Naive thymus-derived CD4-positive, alpha-beta T cell (primary cell): ENCODE results near the gene HAO2. TPM values are rescaled to one million over a fixed set of nuclear protein-coding genes. Genes with fewer than 3 reads are reported as not detected.

ENCODE experiments used
- ATAC-seq: fragments of 150-1000 bp; cut with Tn5 transposase; 2 replicates; pipeline ENCODE4 v1.10.0; 2021; ENCODE audit warnings: mild to moderate bottlenecking, moderate library complexity
- CTCF ChIA-PET: fragments of 350-600 bp; sonication (Branson Sonifier 250); formaldehyde crosslinking; loops from one replicate; lab custom pipeline; 2021; ENCODE audit warnings: antibody characterized with exemption; lab: Charles Lee
- POLR2A ChIA-PET: fragments of 350-600 bp; sonication (Branson Sonifier 250); formaldehyde crosslinking; loops from one replicate; lab custom pipeline; 2021; ENCODE audit warnings: antibody characterized with exemption, inconsistent platforms; lab: Charles Lee
- DNase-seq, 9 donors: peaks; one replicate each; pipeline versions ENCODE4 v3.0.0 to v3.0.0-alpha.2; 2020 to 2022; ENCODE audit warnings: mixed read lengths in 1 of 9
- H3K27ac ChIP-seq: one replicate; pipeline ENCODE4 v1.7.0; 2013; ENCODE audit warnings: mild to moderate bottlenecking, low read depth, low read length, moderate library complexity
- H3K27me3 ChIP-seq, 2 donors: one replicate each; pipeline ENCODE4 v1.7.0; 2013; ENCODE audit warnings: low read length in 2 of 2, mild to moderate bottlenecking in 2 of 2, moderate library complexity in 2 of 2; ENCODE audit not compliant: control insufficient read depth in 2 of 2, insufficient read depth in 2 of 2
- H3K36me3 ChIP-seq, 3 experiments: 1 replicate in 2 of 3; 2 replicates in 1 of 3; pipeline ENCODE4 v1.7.0; 2013; ENCODE audit warnings: low read length in 3 of 3, mild to moderate bottlenecking in 3 of 3, moderate library complexity in 1 of 3; ENCODE audit not compliant: insufficient read depth in 3 of 3, control insufficient read depth in 2 of 3
- H3K4me1 ChIP-seq, 2 donors: one replicate each; pipeline ENCODE4 v1.7.0; 2013; ENCODE audit warnings: low read length in 2 of 2, mild to moderate bottlenecking in 2 of 2, moderate library complexity in 1 of 2; ENCODE audit not compliant: control insufficient read depth in 2 of 2, insufficient read depth in 2 of 2
- H3K4me3 ChIP-seq: 2 replicates; pipeline ENCODE4 v1.7.0; 2013; ENCODE audit warnings: mild to moderate bottlenecking, low read length
- H3K9me3 ChIP-seq, 3 experiments: 1 replicate in 2 of 3; 2 replicates in 1 of 3; pipeline ENCODE4 v1.7.0; 2013; ENCODE audit warnings: low read length in 3 of 3; ENCODE audit not compliant: control insufficient read depth in 2 of 3
- H3K27ac Mint-ChIP-seq, 9 donors: one replicate each; pipeline ENCODE4 v1.8.0; 2020 to 2022; ENCODE audit warnings: mixed read lengths in 9 of 9, mild to moderate bottlenecking in 8 of 9, moderate library complexity in 5 of 9, inconsistent platforms in 2 of 9
- H3K27me3 Mint-ChIP-seq, 5 donors: one replicate each; pipeline ENCODE4 v1.8.0; 2021 to 2022; ENCODE audit warnings: mixed read lengths in 5 of 5, mild to moderate bottlenecking in 1 of 5
- H3K36me3 Mint-ChIP-seq, 5 donors: one replicate each; pipeline ENCODE4 v1.8.0; 2020 to 2022; ENCODE audit warnings: mixed read lengths in 5 of 5, mild to moderate bottlenecking in 3 of 5, inconsistent platforms in 1 of 5
- H3K4me1 Mint-ChIP-seq, 7 donors: one replicate each; pipeline ENCODE4 v1.8.0; 2020 to 2022; ENCODE audit warnings: mixed read lengths in 7 of 7, mild to moderate bottlenecking in 3 of 7, inconsistent platforms in 1 of 7
- H3K4me3 Mint-ChIP-seq, 10 donors: one replicate each; pipeline ENCODE4 v1.8.0; 2020 to 2022; ENCODE audit warnings: mild to moderate bottlenecking in 10 of 10, mixed read lengths in 10 of 10, moderate library complexity in 6 of 10, inconsistent platforms in 2 of 10
- H3K9me3 Mint-ChIP-seq, 11 donors: one replicate each; pipeline ENCODE4 v1.8.0; 2020 to 2022; ENCODE audit warnings: mixed read lengths in 11 of 11, mild to moderate bottlenecking in 4 of 11, inconsistent platforms in 1 of 11, moderate library complexity in 1 of 11
- intact Hi-C, 2 donors: fragments of 100-400 bp; cut with micrococcal nuclease; formaldehyde crosslinking; loops; one replicate each; pipeline ENCODE4 v1.15.1; 2023
- polyA plus RNA-seq, 2 donors: library from polyadenylated mRNA; unstranded; fragments of 300-500 nt; fragmentation: Illumina TruSeq; gene quantifications; one replicate each; pipeline ENCODE4 v1.2.3, GENCODE V29; 2021
- total RNA-seq, 6 experiments: library from RNA in 5 of 6; stranded (reverse) in 5 of 6; gene quantifications; 1 replicate in 5 of 6; 2 replicates in 1 of 6; pipeline ENCODE4 v1.2.3 and lab custom pipeline; 2021 to 2026

The HAO2 gene
- total and polyA plus RNA-seq, 7 experiments from 2014 or later = not detected

DNA sequence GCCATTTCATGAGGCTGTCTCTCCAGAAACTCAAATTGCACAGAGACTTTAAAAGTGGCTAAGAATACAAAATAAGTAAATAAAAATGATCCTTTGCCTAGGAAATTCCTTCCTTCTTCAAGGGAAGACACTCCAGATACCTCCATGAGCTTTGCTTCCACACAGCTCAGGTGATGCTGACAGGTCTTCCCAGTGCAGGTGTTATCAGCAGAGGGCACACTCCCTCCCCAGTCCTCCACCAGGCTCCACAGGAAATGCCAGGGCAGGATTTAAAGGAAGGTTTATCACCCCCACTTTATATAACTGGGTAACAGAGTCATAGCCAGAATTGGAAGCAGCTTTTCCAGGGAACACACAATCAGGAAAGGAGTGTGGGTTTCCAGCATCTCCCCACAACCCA is 52.1 kb downstream of the HAO2 start:
- Mint-ChIP-seq H3K4me1 (peaks cover 0 to 2% (median 0%) of the 10 kb centered on the region in 7 donors), H3K27ac (no peak overlapping the region), H3K36me3 (no peaks in the 10 kb centered on the region), H3K4me3 (no peak overlapping the region), H3K9me3 (peaks cover 0 to 5% (median 0%) of the 10 kb centered on the region in 11 donors), H3K27me3 (peaks cover 0 to 10% (median 0%) of the 10 kb centered on the region in 5 donors)
- DNase-seq = no peak
- Histone ChIP-seq H3K27ac (no peak overlapping the region), H3K27me3 (no peaks in the 10 kb centered on the region), H3K9me3 (no peaks in the 10 kb centered on the region), H3K4me3 (no peak overlapping the region), H3K4me1 (no peaks in the 10 kb centered on the region), H3K36me3 (no peaks in the 10 kb centered on the region)
- ChIA-PET POLR2A (no interaction called here), CTCF (no interaction called here)
- intact Hi-C loops = no loop called here
- no peak for ATAC-seq

DNA sequence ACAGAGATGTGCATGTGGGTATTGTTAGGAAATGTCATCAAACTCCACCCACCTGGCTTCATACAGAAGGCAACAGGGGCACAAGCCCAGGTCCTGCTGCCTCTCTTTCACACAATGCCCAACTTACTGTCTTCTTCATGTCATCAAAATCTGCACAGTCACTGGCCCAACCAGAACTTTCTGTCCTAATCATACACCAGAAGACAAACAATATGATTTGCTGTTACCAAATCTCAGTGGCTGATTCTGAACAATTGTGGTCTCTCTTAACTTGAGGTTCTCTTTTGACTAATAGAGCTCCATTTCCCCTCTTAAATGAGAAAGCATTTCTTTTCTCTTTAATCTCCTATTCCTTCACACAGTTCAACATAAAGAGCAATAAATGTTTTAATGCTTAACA is 54.0 kb downstream of the HAO2 start:
- DNase-seq (no peak), ATAC-seq (no peak)
- peaks cover 0 to 5% (median 0%) of the 10 kb centered on the region in 5 donors for H3K27me3 Mint-ChIP-seq
- H3K27ac Mint-ChIP-seq = no peak overlapping the region
- no peaks in the 10 kb centered on the region for H3K9me3 ChIP-seq
- no peaks in the 10 kb centered on the region for H3K4me1 ChIP-seq
- H3K9me3 Mint-ChIP-seq = peaks cover 0 to 2% (median 0%) of the 10 kb centered on the region in 11 donors
- no peaks in the 10 kb centered on the region for H3K36me3 ChIP-seq
- ChIA-PET CTCF (no interaction called here), POLR2A (no interaction called here)
- intact Hi-C loops = no loop called here
- H3K4me3 ChIP-seq = no peak overlapping the region
- H3K4me1 Mint-ChIP-seq = peaks cover 0 to 2% (median 0%) of the 10 kb centered on the region in 7 donors
- H3K4me3 Mint-ChIP-seq = no peak overlapping the region
- H3K36me3 Mint-ChIP-seq = no peaks in the 10 kb centered on the region
- H3K27ac ChIP-seq = no peak overlapping the region
- no peaks in the 10 kb centered on the region for H3K27me3 ChIP-seq

DNA sequence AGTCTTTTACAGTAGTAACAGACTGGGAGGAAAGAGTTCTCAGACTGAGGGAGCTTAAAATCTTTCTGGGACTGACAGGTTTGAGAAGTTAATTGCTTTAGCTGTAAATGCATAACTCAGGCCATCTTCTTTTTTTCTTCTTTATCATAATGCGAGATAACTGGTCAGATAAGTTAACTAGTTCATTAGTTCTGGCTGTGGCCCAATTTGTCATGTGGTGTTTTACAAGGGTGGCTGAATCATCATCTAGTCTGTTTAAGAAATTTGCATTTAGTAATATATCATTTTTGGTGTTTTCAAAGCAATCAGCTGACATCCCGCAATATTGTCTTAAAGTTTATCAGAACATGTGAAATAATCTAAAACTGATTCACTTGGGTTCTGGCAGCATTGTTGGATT is 60.4 kb downstream of the HAO2 start:
- Mint-ChIP-seq H3K36me3 (no peaks in the 10 kb centered on the region), H3K9me3 (peaks cover 0 to 5% (median 0%) of the 10 kb centered on the region in 11 donors), H3K4me3 (no peak overlapping the region), H3K27ac (no peak overlapping the region), H3K4me1 (no peaks in the 10 kb centered on the region), H3K27me3 (peaks cover 15 to 37% (median 21%) of the 10 kb centered on the region in 5 donors)
- POLR2A ChIA-PET = no interaction called here
- DNase-seq (no peak), ATAC-seq (no peak)
- intact Hi-C loops = no loop called here
- H3K27me3 ChIP-seq = no peaks in the 10 kb centered on the region
- H3K4me1 ChIP-seq = no peaks in the 10 kb centered on the region
- no peak overlapping the region for H3K4me3 ChIP-seq
- H3K27ac ChIP-seq = no peak overlapping the region
- CTCF ChIA-PET = no interaction called here
- H3K36me3 ChIP-seq = no peaks in the 10 kb centered on the region
- H3K9me3 ChIP-seq = no peaks in the 10 kb centered on the region

DNA sequence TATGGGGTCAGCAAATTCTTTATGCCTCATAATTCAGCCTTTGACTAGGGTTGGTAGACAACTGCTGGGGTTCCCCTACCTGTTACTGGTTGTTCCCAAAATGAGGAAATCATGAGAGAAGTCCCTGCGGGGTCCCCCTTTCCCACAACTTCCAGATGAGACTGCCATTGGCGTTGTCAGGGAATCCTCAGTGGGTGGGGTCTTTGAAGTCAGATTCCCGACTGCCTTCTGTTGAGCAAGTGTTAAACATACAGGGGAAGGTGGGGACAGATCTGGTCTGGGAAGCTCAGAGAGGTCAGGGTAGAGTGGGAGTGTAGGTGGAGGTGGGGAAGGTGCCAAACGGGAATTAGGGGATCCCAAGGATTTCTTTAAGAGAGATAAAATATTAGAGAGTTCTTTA is 61.1 kb downstream of the HAO2 start:
- H3K9me3 Mint-ChIP-seq = peaks cover 0 to 5% (median 0%) of the 10 kb centered on the region in 11 donors
- intact Hi-C loops = no loop called here
- Histone ChIP-seq H3K27ac (no peak overlapping the region), H3K36me3 (no peaks in the 10 kb centered on the region), H3K4me1 (no peaks in the 10 kb centered on the region), H3K4me3 (no peak overlapping the region), H3K9me3 (no peaks in the 10 kb centered on the region), H3K27me3 (no peaks in the 10 kb centered on the region)
- no peaks in the 10 kb centered on the region for H3K4me1 Mint-ChIP-seq
- ATAC-seq = no peak
- H3K4me3 Mint-ChIP-seq = no peak overlapping the region
- H3K27me3 Mint-ChIP-seq = peaks cover 15 to 37% (median 21%) of the 10 kb centered on the region in 5 donors
- no peaks in the 10 kb centered on the region for H3K36me3 Mint-ChIP-seq
- ChIA-PET CTCF (no interaction called here), POLR2A (no interaction called here)
- no peak overlapping the region for H3K27ac Mint-ChIP-seq
- DNase-seq = no peak

DNA sequence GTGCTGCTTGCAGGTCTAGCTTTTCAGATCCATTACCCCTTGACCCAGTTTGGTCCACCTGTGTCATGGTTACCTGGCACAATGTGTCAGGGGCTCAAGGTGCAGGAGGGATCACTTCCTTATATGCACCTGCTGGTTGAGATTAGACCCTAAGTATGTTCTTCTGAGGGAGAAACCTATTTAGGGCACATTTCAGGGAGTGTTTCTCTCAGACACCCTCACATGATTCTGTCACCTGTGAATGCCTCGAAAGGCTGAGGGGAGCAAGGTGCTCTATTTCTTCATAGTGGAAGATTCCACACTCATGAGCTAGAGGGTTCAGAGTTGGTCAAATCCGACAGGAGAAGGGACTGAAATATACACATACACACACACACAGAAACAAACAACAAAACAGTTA is 61.9 kb downstream of the HAO2 start:
- POLR2A ChIA-PET = no interaction called here
- no peak overlapping the region for H3K27ac ChIP-seq
- H3K36me3 ChIP-seq = no peaks in the 10 kb centered on the region
- CTCF ChIA-PET = no interaction called here
- Mint-ChIP-seq H3K9me3 (peaks cover 0 to 5% (median 0%) of the 10 kb centered on the region in 11 donors), H3K36me3 (no peaks in the 10 kb centered on the region), H3K4me3 (no peak overlapping the region), H3K27ac (no peak overlapping the region), H3K4me1 (no peaks in the 10 kb centered on the region), H3K27me3 (peaks cover 15 to 37% (median 21%) of the 10 kb centered on the region in 5 donors)
- intact Hi-C loops = no loop called here
- ATAC-seq (no peak), DNase-seq (no peak)
- H3K27me3 ChIP-seq = no peaks in the 10 kb centered on the region
- no peaks in the 10 kb centered on the region for H3K9me3 ChIP-seq
- H3K4me1 ChIP-seq = no peaks in the 10 kb centered on the region
- no peak overlapping the region for H3K4me3 ChIP-seq

DNA sequence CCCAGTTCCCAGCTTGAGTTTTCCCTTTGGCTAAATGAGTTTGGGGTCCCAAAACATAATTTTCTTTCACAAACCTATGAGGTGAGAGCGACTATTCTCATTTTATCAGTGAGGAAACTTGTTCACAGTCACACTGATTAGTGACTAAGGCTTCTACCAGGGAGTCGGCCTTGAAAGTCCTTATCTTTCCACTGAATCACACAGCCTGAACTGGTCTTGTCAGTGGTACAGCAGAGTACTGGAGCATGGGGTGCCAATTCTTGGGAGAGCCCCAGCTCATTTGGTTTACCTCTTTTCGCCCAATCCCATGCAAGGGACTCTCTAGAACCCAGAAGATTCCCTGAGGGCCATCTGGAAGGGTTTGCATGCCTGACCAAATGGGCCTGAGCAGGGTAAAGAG is 63.3 kb downstream of the HAO2 start:
- peaks cover 0 to 5% (median 0%) of the 10 kb centered on the region in 11 donors for H3K9me3 Mint-ChIP-seq

DNA sequence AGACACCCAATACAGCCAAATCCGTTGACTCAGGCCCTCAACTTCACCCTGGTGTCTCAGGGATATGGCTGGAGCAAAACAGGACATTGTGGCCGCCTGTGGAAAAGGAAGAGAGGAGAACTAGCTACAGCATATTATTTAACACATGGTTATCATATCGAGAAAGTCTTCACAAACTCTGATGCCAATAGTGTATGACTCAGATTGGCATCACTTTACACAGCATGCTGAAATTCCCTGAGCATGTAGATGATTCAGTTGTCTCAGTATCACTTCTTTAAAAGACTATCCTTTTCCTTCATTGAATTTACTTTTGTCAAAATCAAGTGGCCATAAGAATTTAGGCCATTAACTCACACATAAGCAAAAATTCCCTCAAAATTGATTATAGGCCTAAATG is 66.5 kb downstream of the HAO2 start:
- no peak overlapping the region for H3K27ac Mint-ChIP-seq
- ATAC-seq (no peak), DNase-seq (no peak)
- no peaks in the 10 kb centered on the region for H3K4me1 ChIP-seq
- no peaks in the 10 kb centered on the region for H3K36me3 ChIP-seq
- ChIA-PET CTCF (no interaction called here), POLR2A (no interaction called here)
- peaks cover 11 to 24% (median 16%) of the 10 kb centered on the region in 5 donors for H3K27me3 Mint-ChIP-seq
- peaks cover 0 to 5% (median 0%) of the 10 kb centered on the region in 11 donors for H3K9me3 Mint-ChIP-seq
- H3K4me3 Mint-ChIP-seq = no peak overlapping the region
- H3K4me3 ChIP-seq = no peak overlapping the region
- no peaks in the 10 kb centered on the region for H3K9me3 ChIP-seq
- intact Hi-C loops = no loop called here
- H3K36me3 Mint-ChIP-seq = no peaks in the 10 kb centered on the region
- H3K27ac ChIP-seq = no peak overlapping the region
- no peaks in the 10 kb centered on the region for H3K27me3 ChIP-seq
- no peaks in the 10 kb centered on the region for H3K4me1 Mint-ChIP-seq

More for the DNA sequence above, 63.3 kb downstream of the HAO2 start:
- Histone ChIP-seq H3K4me3 (no peak overlapping the region), H3K9me3 (no peaks in the 10 kb centered on the region), H3K27ac (no peak overlapping the region), H3K36me3 (no peaks in the 10 kb centered on the region), H3K27me3 (no peaks in the 10 kb centered on the region), H3K4me1 (no peaks in the 10 kb centered on the region)
- no peaks in the 10 kb centered on the region for H3K36me3 Mint-ChIP-seq
- ChIA-PET CTCF (no interaction called here), POLR2A (no interaction called here)
- H3K27me3 Mint-ChIP-seq = peaks cover 15 to 37% (median 21%) of the 10 kb centered on the region in 5 donors
- H3K4me3 Mint-ChIP-seq = no peak overlapping the region
- DNase-seq = no peak
- H3K27ac Mint-ChIP-seq = no peak overlapping the region
- H3K4me1 Mint-ChIP-seq = no peaks in the 10 kb centered on the region
- ATAC-seq = no peak
- intact Hi-C loops = no loop called here
